Right atrium auricular region (tissue), 2 donors: ENCODE results near the gene GSDME. TPM values are rescaled to one million over a fixed set of nuclear protein-coding genes. Genes with fewer than 3 reads are reported as not detected.

ENCODE experiments used
- DNase-seq: peaks from one replicate; pipeline ENCODE4 v3.0.0-alpha.2; 2019; ENCODE audit warnings: low spot score
- H3K27ac ChIP-seq, 2 donors: fragments of 200-600 bp; sonication (generic); 1 replicate in 1 of 2; 2 replicates in 1 of 2; pipeline ENCODE4 v1.5.1; 2016 to 2019
- H3K27me3 ChIP-seq, 2 donors: fragments of 200-600 bp; sonication (generic); one replicate each; pipeline versions ENCODE4 v1.5.1 to v1.6.0; 2017 to 2019
- H3K36me3 ChIP-seq: fragments of 200-600 bp; sonication (generic); one replicate; pipeline ENCODE4 v1.5.1; 2016
- H3K4me1 ChIP-seq, 2 donors: fragments of 200-600 bp; sonication (generic); one replicate each; pipeline versions ENCODE4 v1.5.1 to v1.6.0; 2017 to 2019
- H3K4me3 ChIP-seq, 2 donors: fragments of 200-600 bp; sonication (generic); 1 replicate in 1 of 2; 2 replicates in 1 of 2; pipeline ENCODE4 v1.5.1; 2017 to 2019; ENCODE audit warnings: mild to moderate bottlenecking in 1 of 2, moderate library complexity in 1 of 2
- H3K9me3 ChIP-seq, 2 donors: fragments of 200-600 bp; sonication (generic); one replicate each; pipeline ENCODE4 v1.5.1; 2019
- CTCF ChIP-seq, 2 donors: fragments of 200-600 bp; sonication (generic); IDR thresholded peaks; one replicate each; pipeline ENCODE4 v1.5.1; 2019; ENCODE audit warnings: antibody characterized with exemption in 2 of 2
- total RNA-seq, 2 donors: library from RNA; depleted of rRNA; stranded (reverse); fragments of >200 nt; gene quantifications; one replicate each; pipeline ENCODE4 v1.1.0, GENCODE V29; 2016

Gene GSDME
- total RNA-seq, 2 donors from 2014 or later: 7.7 to 11.9 TPM

GRCh38 chr7:24701261-24702235 is 55.7 kb downstream of the GSDME start:
- H3K4me1 ChIP-seq: peaks cover 0 to 53% of the 10 kb centered on the region in 2 donors
- H3K36me3 ChIP-seq: no peaks in the 10 kb centered on the region
- H3K9me3 ChIP-seq: no peaks in the 10 kb centered on the region
- H3K4me3 ChIP-seq: no peak overlapping the region
- H3K27ac ChIP-seq: no peak overlapping the region
- no peaks in the 10 kb centered on the region for H3K27me3 ChIP-seq
- no peak for TF ChIP-seq CTCF (IDR thresholded peaks at IDR 0.05)
- no peak for DNase-seq

GRCh38 chr7:24700521-24701260 is 56.6 kb downstream of the GSDME start:
- DNase-seq: no peak
- peaks cover 0 to 50% of the 10 kb centered on the region in 2 donors for H3K4me1 ChIP-seq
- no peaks in the 10 kb centered on the region for H3K9me3 ChIP-seq
- no peak overlapping the region for H3K27ac ChIP-seq
- no peaks in the 10 kb centered on the region for H3K36me3 ChIP-seq
- H3K4me3 ChIP-seq: no peak overlapping the region
- H3K27me3 ChIP-seq: no peaks in the 10 kb centered on the region
- TF ChIP-seq CTCF (IDR thresholded peaks at IDR 0.05): no peak

- no peak for TF ChIP-seq CTCF (IDR thresholded peaks at IDR 0.05)
- DNase-seq: no peak
Measured at GRCh38 chr7:24698531-24699266, 58.6 kb downstream of the GSDME start.

GRCh38 chr7:24697416-24697815 is 59.8 kb downstream of the GSDME start:
- H3K27ac ChIP-seq: no peak overlapping the region
- peaks cover 0 to 18% of the 10 kb centered on the region in 2 donors for H3K4me1 ChIP-seq
- no peak for TF ChIP-seq CTCF (IDR thresholded peaks at IDR 0.05)
- H3K4me3 ChIP-seq: no peak overlapping the region
- no peaks in the 10 kb centered on the region for H3K36me3 ChIP-seq
- H3K27me3 ChIP-seq: no peaks in the 10 kb centered on the region
- no peak for DNase-seq
- no peaks in the 10 kb centered on the region for H3K9me3 ChIP-seq

More at GRCh38 chr7:24698531-24699266, 58.6 kb downstream of the GSDME start:
- no peaks in the 10 kb centered on the region for H3K27me3 ChIP-seq
- H3K4me3 ChIP-seq: no peak overlapping the region
- peaks cover 0 to 31% of the 10 kb centered on the region in 2 donors for H3K4me1 ChIP-seq
- H3K9me3 ChIP-seq: no peaks in the 10 kb centered on the region
- no peaks in the 10 kb centered on the region for H3K36me3 ChIP-seq
- no peak overlapping the region for H3K27ac ChIP-seq

- no peak for DNase-seq
- H3K9me3 ChIP-seq: no peaks in the 10 kb centered on the region
- no peaks in the 10 kb centered on the region for H3K4me1 ChIP-seq
- H3K36me3 ChIP-seq: no peaks in the 10 kb centered on the region
- TF ChIP-seq CTCF (IDR thresholded peaks at IDR 0.05): no peak
- H3K27me3 ChIP-seq: no peaks in the 10 kb centered on the region
- H3K27ac ChIP-seq: no peak overlapping the region
- H3K4me3 ChIP-seq: no peak overlapping the region
Measured at GRCh38 chr7:24692592-24692991, 64.7 kb downstream of the GSDME start.
